ENCODE data around the gene TOMM7.

Gene TOMM7

DNA sequence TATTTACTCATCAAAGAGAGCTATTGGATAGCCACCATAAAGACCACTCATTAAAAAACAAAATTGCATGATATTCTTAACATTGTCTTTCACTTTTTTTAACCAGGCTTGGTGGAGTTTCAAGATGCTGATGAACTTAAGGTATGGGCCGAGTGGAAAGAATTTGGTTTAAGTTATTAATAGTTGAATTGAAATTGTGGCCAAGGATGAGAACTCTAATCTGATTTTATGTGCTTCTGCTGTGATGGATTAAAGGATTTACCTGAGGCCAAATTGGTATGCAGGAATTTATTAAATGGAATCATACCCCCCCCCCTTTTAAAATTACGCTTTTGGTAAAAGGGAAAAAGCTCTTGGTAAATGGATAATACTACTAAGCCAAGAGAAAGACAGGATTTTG, 33.8 kb upstream of the TOMM7 start:
- H3K4me3 ChIP-seq (replicated peaks; ENCODE audit: insufficient read depth, low read length), result no peak overlapping the region
- no peak for DNase-seq (ENCODE audit: low read depth in 1 of 2, low spot score in 1 of 2)
- H3K27ac ChIP-seq (replicated peaks), result no peak overlapping the region
- H3K27me3 ChIP-seq (ENCODE audit: insufficient read depth, poor library complexity, severe bottlenecking), result no peaks in the 10 kb centered on the region
- TF ChIP-seq GABPA (IDR thresholded peaks at IDR 0.05; ENCODE audit: low read depth), result no peak
- TF ChIP-seq, protein P1, sequence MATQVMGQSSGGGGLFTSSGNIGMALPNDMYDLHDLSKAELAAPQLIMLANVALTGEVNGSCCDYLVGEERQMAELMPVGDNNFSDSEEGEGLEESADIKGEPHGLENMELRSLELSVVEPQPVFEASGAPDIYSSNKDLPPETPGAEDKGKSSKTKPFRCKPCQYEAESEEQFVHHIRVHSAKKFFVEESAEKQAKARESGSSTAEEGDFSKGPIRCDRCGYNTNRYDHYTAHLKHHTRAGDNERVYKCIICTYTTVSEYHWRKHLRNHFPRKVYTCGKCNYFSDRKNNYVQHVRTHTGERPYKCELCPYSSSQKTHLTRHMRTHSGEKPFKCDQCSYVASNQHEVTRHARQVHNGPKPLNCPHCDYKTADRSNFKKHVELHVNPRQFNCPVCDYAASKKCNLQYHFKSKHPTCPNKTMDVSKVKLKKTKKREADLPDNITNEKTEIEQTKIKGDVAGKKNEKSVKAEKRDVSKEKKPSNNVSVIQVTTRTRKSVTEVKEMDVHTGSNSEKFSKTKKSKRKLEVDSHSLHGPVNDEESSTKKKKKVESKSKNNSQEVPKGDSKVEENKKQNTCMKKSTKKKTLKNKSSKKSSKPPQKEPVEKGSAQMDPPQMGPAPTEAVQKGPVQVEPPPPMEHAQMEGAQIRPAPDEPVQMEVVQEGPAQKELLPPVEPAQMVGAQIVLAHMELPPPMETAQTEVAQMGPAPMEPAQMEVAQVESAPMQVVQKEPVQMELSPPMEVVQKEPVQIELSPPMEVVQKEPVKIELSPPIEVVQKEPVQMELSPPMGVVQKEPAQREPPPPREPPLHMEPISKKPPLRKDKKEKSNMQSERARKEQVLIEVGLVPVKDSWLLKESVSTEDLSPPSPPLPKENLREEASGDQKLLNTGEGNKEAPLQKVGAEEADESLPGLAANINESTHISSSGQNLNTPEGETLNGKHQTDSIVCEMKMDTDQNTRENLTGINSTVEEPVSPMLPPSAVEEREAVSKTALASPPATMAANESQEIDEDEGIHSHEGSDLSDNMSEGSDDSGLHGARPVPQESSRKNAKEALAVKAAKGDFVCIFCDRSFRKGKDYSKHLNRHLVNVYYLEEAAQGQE (IDR thresholded peaks at IDR 0.05; ENCODE audit: insufficient replicate concordance, low read depth), result no peak
- TF ChIP-seq POLR2AphosphoS5 (IDR thresholded peaks at IDR 0.05; ENCODE audit: low read depth), result no peak
- TF ChIP-seq SPI1 (IDR thresholded peaks at IDR 0.05; ENCODE audit: borderline replicate concordance, low read depth), result no peak
- no peak for TF ChIP-seq CTCF (IDR thresholded peaks at IDR 0.05; ENCODE audit: insufficient read depth, low read length)

GRCh38 chr7:22855049-22855392, 32.4 kb upstream of the TOMM7 start:
- Histone ChIP-seq H3K27ac (replicated peaks) (peak overlapping the region; percentile 92), H3K4me3 (replicated peaks; ENCODE audit: insufficient read depth, low read length) (peak overlapping the region; percentile 72), H3K27me3 (ENCODE audit: insufficient read depth, poor library complexity, severe bottlenecking) (no peaks in the 10 kb centered on the region)
- no peak for DNase-seq (ENCODE audit: low read depth in 1 of 2, low spot score in 1 of 2)
- no peak for TF ChIP-seq CTCF (IDR thresholded peaks at IDR 0.05; ENCODE audit: insufficient read depth, low read length)
- no peak for TF ChIP-seq GABPA (IDR thresholded peaks at IDR 0.05; ENCODE audit: low read depth)
- TF ChIP-seq POLR2AphosphoS5 (IDR thresholded peaks at IDR 0.05; ENCODE audit: low read depth), result no peak; the same call in 1 of the 2 replicates
- no peak for TF ChIP-seq SPI1 (IDR thresholded peaks at IDR 0.05; ENCODE audit: borderline replicate concordance, low read depth)
- TF ChIP-seq, protein P1 (IDR thresholded peaks at IDR 0.05; ENCODE audit: insufficient replicate concordance, low read depth), result no peak

DNA sequence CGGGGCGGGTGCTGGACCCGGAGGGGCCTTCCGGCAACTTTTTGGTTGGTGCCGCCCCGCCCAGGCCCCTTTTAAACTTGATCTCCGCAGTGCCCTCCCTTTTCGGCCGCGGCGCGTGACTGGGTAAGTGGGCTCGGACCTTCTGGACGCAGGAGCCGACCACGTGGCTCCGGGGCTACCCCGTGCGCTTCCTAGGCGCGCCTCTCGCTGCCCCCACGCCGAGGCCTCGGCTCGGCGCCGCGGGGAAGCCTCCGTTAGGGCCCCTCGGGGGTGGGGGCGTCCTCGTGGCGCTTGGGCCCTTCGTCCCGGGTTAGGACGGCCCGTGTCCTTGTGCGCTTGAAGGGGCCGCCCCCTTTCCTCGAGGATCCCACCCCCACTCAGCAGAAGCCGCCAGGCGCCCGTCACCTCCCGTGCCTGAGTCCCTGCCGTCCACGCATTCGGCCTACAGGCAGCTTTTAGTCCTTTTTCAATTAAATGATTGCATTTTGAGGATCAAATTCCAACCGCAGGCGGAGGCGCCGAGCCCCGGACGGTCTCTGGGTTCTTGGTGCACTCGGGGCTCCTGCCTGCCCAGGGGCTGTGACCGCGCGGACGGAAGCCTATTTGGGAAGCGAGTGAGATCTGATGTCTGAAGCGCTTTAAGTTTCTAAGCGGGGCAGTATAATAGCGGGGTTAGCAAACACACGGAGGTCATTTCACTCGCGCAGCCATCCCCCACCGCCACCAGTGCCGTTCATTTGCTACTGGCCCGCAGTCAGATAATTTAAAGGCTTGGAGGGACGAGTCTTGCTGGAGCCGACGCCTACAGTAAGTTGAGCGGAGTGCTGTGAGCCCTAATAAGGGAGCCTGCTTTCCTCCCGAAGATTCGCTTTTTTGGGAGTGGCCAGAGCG, 31.8 kb upstream of the TOMM7 start:
- H3K4me3 ChIP-seq (replicated peaks; ENCODE audit: insufficient read depth, low read length), result peak overlapping the region; percentile 72
- no peaks in the 10 kb centered on the region for H3K27me3 ChIP-seq (ENCODE audit: insufficient read depth, poor library complexity, severe bottlenecking)
- TF ChIP-seq, protein P1 (IDR thresholded peaks at IDR 0.05; ENCODE audit: insufficient replicate concordance, low read depth), result peak; percentile 30
- peak; percentile 73 for TF ChIP-seq POLR2AphosphoS5 (IDR thresholded peaks at IDR 0.05; ENCODE audit: low read depth)
- no peak for TF ChIP-seq CTCF (IDR thresholded peaks at IDR 0.05; ENCODE audit: insufficient read depth, low read length)
- no peak for TF ChIP-seq SPI1 (IDR thresholded peaks at IDR 0.05; ENCODE audit: borderline replicate concordance, low read depth)
- TF ChIP-seq GABPA (IDR thresholded peaks at IDR 0.05; ENCODE audit: low read depth), result no peak
- H3K27ac ChIP-seq (replicated peaks), result peak overlapping the region; percentile 92
- DNase-seq (ENCODE audit: low read depth in 1 of 2, low spot score in 1 of 2), result peak; percentile 76 to 85
